GM04504 (cell line): ENCODE measurements around the gene OPCML.

Experiments used
- DNase-seq: peaks from one replicate; pipeline ENCODE4 v3.0.0-alpha.2; 2012; ENCODE audit warnings: low read depth

Gene OPCML

DNA sequence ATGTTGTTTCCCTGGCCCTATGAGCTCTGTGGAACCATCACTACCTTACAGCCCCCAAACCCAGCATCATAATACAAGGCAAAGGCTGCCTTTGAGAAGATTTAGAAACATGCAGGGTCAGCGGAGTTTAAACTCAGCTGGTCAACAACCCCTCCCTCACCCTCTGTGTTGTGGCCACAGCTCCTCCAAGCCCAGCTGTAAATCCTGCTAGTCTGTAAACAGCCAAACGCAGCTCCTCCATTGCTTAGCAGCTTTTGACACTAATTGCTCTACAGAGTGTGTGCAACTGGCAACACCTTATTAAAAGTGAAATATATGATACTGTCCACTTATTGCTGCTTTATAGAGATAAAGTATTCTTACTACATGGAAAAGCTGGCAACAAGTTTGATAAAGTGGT is 29.1 kb downstream of the OPCML start:
- no peak for DNase-seq

DNA sequence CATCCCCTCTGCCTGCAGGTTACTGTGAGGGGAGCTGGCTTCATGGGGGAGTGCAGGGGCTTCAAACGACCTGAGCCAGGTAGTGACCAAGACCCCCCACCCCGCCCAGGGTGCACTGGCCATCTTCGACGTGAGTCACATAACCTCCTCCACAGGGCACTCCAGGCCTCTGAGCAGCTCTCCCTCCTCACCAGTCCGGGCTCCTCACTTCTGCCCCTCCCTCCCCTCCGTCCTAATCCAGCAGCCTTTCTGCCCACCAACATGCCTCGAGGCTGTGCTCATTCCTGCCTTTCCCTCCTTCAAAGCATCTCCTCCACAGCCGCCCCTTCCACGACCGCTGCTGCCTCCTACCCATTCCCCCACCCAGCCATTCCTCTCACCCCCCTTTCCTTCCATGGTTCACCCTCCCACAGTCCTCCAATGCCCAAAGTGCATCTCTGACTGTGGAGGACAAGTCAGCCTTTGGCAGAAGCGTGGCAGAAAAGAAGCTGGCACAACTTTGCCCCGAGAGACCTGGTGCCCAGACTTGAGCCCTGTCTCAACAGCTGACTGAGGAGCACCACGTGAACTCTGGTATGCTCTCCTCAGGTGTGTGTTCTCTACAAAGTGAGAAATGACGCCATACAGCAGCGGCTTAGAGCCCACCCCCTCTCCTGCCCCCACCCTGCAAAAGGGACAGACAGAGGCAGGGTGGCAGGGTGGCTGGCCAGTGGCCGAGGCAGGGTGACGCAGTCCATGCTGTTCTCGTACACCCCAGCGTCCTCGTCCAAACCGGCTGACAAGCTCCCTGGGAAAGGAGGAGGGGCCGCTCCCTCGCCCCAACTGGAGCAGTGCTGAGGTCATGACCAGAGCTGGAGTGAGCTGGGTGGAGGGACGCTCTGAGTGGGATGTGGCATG is 30.4 kb downstream of the OPCML start:
- no peak for DNase-seq

DNA sequence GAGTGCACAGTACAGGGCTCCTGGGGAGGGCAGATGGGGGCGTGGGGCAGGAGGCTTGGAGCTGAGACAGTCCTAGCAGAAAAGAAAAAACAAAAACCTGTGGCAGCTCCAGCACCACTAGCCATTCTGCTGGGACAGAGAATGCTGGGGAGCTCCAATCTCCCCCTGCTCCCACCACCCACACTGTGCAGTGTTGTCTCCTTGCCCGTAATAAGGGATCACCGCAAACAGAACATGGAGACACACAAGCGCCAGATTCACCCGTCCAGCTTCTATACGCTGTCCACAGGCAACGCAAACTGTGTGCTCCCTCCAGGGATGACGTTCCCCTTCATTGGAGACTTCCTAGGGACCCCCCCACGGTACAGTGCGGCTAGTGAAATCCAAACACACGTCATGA is 31.4 kb downstream of the OPCML start:
- DNase-seq = no peak

DNA sequence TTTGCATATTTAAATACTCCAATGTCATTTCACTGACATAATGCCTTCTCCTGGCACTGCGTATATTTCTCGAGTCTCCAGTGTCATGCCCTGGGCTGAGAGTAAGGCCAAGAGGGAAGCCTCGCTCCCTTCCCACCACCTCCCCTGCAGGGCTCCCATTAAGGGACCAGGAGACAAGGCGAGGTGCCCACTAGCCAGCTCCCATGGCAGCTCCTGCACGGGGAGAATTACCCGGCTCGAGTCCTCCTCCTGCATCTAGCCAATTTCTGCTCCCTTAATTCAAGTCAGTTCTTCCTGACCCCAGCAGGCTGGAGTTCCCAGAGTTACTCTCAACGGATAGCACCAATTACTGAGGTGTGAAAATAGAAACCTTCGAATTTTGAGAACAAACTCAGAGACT is 31.9 kb downstream of the OPCML start:
- DNase-seq = no peak

DNA sequence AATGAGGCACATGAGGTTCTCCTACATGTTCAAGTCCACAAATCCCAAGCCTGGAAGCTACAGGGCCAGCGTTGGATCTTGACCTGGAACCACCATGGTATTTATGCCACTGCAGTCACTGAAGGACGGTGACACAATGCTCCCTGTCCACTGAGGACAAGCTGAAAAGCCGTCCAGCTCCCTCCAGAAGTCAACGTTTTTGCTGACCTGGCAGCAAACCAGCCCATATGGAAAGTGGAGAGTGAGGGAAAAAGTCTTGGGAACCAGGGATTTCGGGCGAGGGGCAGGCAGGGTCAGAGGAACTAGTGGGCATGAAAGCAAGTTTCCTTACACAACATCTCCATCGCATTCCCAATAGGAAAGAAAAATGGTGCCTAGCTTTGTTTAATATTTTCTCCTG is 33.3 kb downstream of the OPCML start:
- DNase-seq = no peak

DNA sequence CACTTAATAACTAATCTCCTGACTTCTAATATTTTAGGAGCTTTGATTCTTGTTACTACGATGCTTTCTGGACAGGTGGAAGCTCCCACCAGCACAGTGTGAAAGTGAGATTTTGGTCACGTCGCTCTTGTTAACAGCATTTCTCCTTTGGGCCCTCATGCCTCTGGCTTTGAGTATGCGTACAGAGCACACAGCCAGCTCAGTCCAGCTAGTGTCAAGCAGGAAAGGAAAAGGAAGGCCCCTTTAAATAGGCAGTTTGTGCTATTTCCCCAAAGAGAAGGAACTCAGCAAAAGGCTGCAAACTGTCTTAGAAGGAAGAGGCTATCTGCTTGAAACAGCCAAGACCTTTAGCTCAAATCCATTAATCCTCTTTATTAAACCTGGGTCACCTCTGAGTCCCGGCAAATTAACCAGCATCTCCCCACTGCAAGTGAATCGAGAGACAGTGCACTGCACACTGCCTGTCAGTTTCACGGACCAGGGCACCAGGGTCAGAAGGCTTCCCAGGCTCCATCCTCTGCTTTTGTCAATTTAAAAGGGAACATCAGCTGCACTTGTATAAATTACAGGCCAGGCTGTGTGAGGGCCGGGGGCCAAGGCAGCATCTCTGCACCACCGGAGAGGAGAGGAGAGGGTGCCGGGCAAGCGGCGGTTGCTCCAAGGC is 34.7 kb downstream of the OPCML start:
- no peak for DNase-seq

DNA sequence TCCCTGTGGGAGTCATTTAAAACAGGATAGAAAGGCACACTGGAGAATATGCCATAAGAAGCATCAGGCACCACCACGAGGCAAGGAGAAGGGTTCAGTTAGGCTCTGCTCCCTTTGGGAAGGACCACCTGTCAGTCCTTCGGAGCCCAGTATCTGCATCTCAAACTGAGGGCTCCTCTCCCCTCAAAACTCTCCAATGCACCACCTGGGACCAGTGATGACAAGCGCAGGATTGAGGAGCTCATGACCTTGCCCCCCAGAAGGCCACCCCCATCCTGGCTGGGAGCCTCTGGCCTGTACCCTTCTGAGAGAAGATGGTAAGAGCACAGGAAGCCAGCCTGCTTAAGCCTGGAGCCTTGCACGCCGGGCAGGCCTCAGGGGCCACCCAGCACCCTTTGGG is 39.4 kb downstream of the OPCML start:
- DNase-seq = no peak

DNA sequence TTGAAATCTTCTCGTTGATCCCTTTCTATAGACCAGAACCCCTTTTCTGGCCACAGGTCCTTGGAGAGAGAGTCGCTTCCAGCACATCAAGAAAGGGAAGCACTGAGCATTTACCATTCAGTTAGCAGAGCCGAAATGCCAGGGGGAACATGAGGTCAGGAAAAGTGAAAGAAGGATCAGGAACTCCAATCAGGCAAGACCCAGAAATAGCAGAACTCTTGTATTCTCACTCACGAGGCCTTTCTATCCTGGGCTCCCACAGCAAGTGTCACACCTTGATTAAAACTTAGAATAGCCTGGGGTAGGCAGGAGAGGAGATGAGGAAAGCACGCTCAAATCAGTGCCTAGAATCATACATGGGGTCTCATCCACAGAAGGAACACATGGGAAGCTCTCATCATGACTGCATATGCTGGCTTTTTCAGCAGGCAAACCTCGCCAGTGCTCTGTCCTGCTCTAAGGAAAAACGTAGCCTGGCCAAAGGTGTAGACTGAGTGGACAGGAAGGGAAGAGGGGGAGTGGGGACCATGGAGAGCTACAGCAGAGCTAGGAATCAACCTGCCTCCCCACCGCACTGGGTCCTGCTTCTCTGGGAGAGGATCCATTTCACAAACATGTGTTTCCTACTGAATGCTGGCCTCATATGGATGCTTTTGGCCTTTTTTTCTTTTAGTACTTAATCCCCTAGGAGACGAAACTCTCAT is 40.5 kb downstream of the OPCML start:
- DNase-seq = no peak

DNA sequence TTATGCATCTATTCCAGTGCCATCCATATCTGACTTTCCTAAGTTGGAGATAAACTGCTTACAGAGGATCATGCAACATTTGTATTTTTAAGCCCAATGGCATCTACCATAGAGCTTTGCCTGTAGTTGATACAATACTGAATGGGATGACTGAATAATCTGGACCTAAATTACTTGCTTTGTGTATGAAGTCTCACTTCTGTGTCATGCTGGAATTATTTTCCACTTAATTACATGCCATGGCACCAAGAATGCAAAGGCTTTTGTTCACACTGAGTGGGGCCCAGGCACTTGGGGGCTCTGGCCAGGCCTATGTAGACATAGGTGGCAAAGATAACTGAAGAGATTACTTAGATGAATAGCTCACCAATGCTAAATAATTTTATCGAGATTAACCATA is 51.6 kb downstream of the OPCML start:
- DNase-seq = no peak

DNA sequence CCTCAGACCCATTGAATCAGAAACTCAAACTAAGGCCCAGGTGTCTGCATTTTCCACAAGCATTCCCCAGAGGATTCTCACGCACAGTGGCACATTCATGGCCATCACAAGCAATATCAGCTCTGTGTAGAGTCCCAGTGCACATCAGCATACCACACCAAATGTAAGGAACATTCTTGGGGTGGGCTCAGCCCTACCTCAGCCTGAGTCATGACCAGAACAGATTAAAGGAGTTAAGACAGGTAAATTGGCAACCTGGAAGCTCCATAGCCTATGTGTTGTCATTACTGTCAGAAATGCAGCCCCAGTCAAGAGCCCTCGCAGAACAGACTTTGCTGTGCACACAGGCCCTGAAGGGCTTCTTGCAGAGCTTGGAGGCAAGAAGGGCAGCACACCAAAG is 53.1 kb downstream of the OPCML start:
- DNase-seq = no peak

DNA sequence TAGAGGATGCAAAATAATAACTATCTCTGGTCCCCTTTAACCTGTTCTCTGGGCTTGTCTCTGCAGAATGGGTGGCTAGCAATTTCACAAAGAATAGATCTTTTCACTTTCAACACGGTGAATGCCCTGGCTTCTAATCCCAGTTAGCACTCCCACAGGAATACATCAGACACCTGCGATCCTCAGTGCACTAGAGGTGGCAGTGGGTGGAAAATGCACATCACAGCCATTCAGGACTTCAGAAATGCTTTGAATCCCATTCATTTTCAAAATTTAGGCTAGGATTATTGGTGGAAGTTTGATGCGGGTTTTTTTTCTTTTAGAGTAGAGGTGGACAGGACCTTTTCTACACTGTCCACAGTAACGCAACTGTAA is 55.1 kb downstream of the OPCML start:
- no peak for DNase-seq

DNA sequence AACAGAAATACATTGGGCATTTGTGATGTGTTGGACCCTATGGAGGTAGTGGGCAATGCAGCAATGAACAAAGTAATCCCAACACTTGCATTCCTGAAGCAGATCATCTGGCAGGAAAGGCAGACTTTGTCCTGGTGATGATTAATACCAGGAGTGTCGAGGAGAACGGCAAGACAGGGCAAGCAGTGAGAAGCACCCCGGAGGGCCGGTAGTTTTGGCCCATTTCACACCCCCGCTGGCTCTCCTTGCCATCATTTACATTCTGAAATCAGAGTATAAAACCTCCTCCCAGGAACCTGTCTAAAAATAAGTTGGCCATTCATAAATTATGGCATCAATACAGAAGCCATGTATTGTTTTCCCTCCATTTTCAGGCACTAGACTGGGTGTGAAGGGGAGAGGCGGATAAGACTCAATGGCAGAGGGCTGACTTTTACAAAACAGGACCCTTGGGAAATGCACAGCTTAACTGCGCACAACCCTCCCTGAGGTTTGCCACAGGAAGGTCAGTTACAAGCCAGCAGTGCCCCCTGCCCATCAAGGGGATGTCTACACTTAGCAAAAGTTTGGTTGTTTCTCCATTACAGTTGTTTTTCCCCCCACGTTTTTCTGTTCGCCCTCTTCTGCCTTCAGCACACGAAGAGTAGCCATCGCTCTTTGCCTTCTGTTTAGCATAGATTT is 55.6 kb downstream of the OPCML start:
- DNase-seq = no peak

DNA sequence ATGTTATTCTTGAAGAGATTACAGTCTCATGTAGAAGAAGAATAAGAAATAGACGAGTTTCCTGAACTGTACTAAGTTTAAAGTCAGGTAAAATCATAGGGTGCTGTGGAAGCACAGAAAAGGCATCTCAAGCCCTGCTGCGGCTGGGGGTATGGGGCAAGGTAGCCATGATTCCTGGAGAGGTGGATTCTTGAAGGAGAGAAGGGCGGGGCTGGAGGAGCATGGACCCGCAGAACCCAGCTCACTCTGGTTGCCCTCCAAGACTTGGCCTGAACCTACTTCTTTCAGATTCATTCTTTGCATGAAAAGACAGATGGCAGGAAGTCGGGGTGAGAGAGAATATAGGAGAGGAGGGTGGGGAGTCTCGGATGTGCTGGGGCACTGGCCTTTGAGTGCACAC is 57.8 kb downstream of the OPCML start:
- DNase-seq = no peak

DNA sequence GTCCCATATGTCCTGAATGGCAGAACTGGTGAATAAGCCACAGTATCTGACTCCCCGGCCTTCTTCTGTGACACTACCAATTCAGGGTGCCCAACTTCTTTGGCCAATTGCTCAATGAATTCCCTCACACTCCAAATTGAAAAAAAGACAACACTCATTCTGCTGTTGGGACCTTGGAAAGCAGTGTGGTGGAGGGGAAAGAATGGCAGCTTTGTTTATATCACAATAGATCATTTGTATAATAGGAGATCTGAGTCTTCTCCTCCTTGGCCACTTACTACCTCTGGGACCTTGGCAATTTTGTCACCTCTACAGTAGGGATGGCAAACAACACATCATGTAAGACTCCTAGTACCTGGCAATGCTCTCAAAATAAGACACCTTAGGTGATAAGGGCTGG is 64.6 kb downstream of the OPCML start:
- no peak for DNase-seq

DNA sequence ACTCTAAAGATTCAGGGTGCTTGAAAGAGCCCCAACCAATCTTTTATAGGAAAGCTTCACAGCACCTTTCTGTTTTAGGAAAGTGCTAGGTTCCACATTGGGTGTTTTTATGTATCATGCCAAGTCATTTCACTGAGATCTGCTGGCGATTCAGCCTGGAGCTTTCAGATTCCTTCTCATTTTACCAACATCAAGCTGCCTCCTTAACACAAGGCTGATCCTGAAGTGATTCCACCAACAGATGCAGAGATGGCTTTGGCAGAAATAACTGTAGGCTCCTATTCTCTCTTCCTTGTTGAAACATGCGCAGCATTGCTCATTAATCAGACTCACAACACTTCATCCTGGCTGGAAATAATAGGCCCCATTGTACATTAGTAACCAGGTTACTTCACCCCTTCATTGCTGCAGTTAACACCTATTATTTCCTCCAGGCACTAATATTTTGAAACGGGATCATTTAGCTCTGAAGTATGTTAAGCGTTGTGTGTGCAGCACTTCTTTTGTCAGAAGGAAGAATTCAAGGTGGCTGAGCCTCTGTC is 89.0 kb downstream of the OPCML start:
- no peak for DNase-seq

DNA sequence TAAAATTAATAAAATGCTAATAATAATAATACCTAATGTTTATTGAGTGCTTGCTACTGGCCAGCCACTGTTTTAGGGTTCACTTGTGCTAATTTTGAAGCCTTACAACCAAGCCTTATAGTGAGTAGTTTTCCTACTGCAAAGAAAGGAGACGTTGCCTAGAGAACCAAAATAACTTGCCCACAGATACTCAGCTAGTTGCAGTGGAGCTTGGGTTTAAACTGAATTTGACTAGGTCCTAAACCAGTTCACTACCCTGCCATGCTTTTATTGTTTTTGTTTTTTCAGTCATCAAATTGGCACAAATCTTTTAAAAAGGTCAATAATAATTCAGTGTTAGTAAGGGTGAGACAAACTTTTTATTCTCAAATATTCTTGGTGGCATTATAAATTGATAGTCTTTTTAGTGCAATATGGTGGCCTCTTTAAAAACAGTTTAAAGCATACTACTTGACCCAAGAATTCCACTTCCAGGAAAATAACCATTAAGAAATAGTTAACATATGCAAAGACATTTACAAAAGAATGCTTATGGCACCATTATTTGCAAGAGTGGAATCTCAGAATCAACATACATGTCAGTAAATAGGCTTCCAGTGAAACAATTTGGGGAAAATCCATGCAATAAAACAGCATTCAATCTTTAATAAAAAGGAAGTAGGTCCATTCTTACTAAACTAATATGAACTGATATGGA is 90.2 kb downstream of the OPCML start:
- DNase-seq = no peak

DNA sequence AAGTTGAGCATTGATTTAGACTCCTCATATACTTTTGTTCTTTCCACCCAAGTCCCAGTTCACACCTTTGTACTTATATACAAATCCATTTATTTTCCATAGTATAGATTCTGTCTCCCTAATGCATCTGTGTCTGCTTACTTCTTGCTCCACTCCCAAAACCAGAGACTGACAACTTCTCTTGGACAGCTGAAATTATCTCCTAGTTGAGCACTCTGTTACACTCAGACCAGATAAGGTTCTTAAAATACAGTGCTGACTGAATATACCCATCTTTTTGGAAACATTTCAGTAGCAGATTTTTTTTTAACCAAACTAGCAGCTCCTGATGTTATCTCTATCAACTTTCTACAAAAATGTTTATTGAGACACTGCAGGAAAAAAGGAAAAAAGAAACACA is 106.3 kb downstream of the OPCML start:
- no peak for DNase-seq

DNA sequence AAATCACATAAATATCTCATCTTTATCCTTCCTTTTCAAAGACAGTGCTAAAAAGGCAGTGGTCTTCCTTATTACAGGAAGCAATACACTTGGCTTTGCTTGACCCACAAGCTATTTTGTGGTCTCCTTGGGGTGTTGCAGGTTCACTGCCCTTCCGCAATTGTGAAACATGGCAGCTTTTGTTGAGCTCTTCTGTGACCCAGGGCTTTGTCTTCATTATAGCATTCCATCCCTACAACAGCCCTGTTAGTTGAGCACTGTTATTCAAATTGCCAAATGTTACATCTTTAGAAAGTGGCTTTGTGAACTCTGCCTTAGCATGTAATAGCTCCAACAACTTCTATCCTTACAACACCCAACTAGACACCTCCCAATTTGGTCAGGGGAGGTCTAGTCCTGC is 107.1 kb downstream of the OPCML start:
- no peak for DNase-seq

DNA sequence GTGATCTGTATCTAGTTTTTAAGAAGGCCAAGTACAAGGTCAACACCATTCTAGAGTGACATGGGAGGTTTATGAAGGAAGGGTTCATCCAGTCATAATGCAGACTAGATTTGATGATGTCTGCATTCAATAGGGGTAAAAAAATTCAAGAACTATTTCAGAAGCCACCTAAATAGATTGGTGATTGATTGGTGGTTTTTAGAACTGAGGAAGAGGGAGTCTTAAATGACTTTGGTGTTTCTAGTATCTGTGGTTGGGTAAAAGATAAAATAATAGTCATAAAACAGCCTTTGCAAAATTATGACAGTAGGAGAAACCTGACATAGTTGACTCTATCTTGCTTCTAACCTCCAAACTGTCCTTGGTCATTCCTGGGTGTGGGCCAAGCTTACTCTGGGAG is 114.1 kb downstream of the OPCML start:
- DNase-seq = no peak

DNA sequence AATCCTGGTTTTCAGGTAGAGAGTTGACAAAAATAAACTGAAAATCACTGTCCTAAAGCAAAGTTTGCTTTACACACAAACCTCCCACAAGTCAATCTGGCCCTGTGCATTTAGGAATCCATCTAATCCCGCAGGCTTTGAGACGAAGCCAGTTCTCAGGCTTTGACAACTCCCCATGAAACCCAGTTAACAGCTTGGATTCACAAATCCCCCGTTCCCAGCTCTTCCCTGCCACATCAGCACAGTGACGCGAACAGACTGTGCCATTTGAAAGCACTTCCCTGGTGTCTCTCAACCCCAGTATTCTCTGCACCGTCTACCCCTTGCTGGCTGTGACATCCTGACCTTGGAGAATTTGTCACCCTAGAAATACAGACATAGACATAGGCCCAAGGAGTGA is 117.8 kb downstream of the OPCML start:
- no peak for DNase-seq

DNA sequence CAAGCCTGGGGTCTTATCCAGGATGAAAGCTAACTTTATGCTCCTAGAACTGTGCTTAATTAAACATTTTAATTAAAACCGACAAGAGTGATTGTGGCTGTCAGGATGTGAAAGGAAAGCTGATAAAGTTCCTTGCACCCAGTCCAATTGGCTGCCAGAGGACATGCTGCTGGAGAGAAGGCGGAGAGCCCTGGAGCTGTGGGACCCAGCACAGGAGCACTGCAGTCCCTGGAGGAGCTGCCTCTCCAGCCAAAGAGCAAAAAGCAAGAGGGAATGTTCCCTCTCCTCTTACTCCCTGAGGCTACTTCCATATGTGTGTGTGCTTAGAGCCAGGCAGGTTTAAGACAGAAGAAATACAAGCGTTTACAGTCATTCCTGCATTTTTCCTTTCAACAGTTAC is 118.6 kb downstream of the OPCML start:
- DNase-seq = no peak

DNA sequence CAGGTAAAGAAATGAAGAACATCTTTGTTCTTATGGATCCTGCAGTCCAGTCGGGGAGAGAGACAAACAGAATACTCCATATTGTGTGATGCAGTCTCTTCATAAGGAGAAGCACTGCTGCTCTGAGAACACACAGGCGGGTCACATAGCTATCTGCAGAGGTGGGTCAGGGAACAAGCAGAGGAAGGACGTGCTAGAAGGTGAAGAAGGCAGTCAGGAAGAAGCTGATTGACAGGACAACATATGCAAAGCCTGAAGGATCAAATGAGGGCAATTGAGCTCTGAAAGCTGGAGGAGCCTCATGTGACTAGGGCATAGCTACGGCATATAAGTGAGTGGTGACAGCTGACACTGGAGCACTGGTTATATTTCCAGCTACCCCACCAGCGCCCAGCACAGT is 122.5 kb downstream of the OPCML start:
- no peak for DNase-seq
